ENCODE results near the gene JOSD1. TPM values are rescaled to one million over a fixed set of nuclear protein-coding genes. Genes with fewer than 3 reads are reported as not detected.
A peak's percentile ranks its signal among the peaks of the same experiment; 100 is the strongest.

Gene JOSD1
- total and polyA plus RNA-seq, 4 experiments from 2014 or later, result 8.0 to 65.4 (median 37.1) TPM

DNA sequence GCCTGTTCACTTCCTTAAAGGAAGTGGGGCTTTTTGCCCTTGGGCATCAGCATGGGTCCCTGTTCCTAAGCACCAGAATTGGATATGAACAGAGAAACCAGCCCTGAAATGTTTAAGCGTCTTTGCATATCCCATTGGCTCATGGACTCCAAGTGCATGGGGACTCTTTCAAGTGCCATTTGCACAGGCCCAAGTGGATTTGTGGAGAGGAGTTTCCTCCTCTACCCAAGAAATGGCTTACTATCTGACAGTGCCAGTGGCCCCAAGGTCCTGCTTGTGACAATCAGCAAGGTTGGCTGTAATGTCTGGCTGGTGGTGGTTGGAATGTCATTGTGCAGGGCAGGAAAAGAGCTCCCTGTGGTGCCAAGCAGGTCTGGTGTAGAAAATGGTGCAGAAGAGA lies 15.0 kb downstream of the JOSD1 start:
- POLR2A ChIA-PET (ENCODE audit: partially characterized antibody), result interaction anchor here (0.6 to 5.7 kb wide), 2 partner anchors 10 to 12 kb away, joined by 3 to 84 read pairs; no protein-coding TSS in a partner anchor
- H3K36me3 Mint-ChIP-seq, result peaks cover 34 to 63% of the 10 kb centered on the region in 2 donors
- H3K9me3 ChIP-seq (ENCODE audit: control insufficient read depth in 1 of 2, low read length in 2 of 2), result no peaks in the 10 kb centered on the region
- peaks cover 15% of the 10 kb centered on the region for H3K4me1 ChIP-seq (ENCODE audit: insufficient read depth, low read length)
- peaks cover 59% of the 10 kb centered on the region for H3K36me3 ChIP-seq (ENCODE audit: insufficient read depth, low read length)
- peaks cover 8 to 29% (median 17%) of the 10 kb centered on the region in 4 donors for H3K4me1 Mint-ChIP-seq
- H3K27me3 Mint-ChIP-seq, result no peaks in the 10 kb centered on the region
- DNase-seq, result no peak
- peaks cover 0 to 3% (median 0%) of the 10 kb centered on the region in 8 donors for H3K9me3 Mint-ChIP-seq
- H3K4me3 Mint-ChIP-seq, result peak overlapping the region in 1 of 8 donors; percentile 46
- H3K27ac ChIP-seq (ENCODE audit: low read depth, low read length), result no peak overlapping the region
- H3K4me3 ChIP-seq (ENCODE audit: low read length in 2 of 2), result no peak overlapping the region
- intact Hi-C loops (cut with micrococcal nuclease), result no loop called here
- H3K27me3 ChIP-seq (ENCODE audit: insufficient read depth, low read length), result no peaks in the 10 kb centered on the region
- CTCF ChIA-PET (ENCODE audit: partially characterized antibody), result no interaction called here
- H3K27ac Mint-ChIP-seq, result peak overlapping the region in 2 of 7 donors; percentile 37 to 48

DNA sequence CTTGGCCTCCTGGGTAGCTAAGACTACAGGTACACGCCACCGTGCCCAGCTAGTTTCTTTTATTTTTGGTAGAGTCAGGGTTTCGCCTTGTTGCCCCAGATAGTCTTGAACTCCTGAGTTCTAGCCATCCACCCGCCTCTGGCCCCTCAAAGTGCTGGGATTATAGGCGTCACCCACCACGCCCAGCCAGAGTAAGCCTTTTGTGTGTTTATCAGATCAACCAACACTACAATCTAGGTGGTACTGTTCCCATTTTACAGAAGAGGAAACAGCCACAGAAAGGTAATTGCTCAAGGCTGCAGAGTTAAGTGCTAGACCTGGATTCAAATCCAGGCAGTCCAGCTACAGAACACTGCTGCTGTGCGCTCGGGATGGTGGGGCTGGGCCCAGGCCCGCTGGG lies 15.8 kb downstream of the JOSD1 start:
- ChIA-PET POLR2A (ENCODE audit: partially characterized antibody) (interaction anchor here (5.7 kb wide), 1 partner anchor 11 kb away, joined by 84 read pairs; no protein-coding TSS in a partner anchor), CTCF (ENCODE audit: partially characterized antibody) (interaction anchor here (0.7 kb wide), 1 partner anchor 22 kb away, joined by 4 read pairs; no protein-coding TSS in a partner anchor)
- Histone ChIP-seq H3K27ac (ENCODE audit: low read depth, low read length) (no peak overlapping the region), H3K4me3 (ENCODE audit: low read length in 2 of 2) (no peak overlapping the region), H3K27me3 (ENCODE audit: insufficient read depth, low read length) (no peaks in the 10 kb centered on the region), H3K36me3 (ENCODE audit: insufficient read depth, low read length) (peaks cover 56% of the 10 kb centered on the region), H3K4me1 (ENCODE audit: insufficient read depth, low read length) (peaks cover 15% of the 10 kb centered on the region), H3K9me3 (ENCODE audit: control insufficient read depth in 1 of 2, low read length in 2 of 2) (no peaks in the 10 kb centered on the region)
- H3K36me3 Mint-ChIP-seq, result peaks cover 34 to 61% of the 10 kb centered on the region in 2 donors
- no peak for DNase-seq
- peaks cover 8 to 29% (median 17%) of the 10 kb centered on the region in 4 donors for H3K4me1 Mint-ChIP-seq
- no peaks in the 10 kb centered on the region for H3K27me3 Mint-ChIP-seq
- H3K27ac Mint-ChIP-seq, result peak overlapping the region in 2 of 7 donors; percentile 25 to 51
- peak overlapping the region in 1 of 8 donors; percentile 6 for H3K4me3 Mint-ChIP-seq
- intact Hi-C loops (cut with micrococcal nuclease), result no loop called here
- H3K9me3 Mint-ChIP-seq, result peaks cover 0 to 3% (median 0%) of the 10 kb centered on the region in 8 donors

DNA sequence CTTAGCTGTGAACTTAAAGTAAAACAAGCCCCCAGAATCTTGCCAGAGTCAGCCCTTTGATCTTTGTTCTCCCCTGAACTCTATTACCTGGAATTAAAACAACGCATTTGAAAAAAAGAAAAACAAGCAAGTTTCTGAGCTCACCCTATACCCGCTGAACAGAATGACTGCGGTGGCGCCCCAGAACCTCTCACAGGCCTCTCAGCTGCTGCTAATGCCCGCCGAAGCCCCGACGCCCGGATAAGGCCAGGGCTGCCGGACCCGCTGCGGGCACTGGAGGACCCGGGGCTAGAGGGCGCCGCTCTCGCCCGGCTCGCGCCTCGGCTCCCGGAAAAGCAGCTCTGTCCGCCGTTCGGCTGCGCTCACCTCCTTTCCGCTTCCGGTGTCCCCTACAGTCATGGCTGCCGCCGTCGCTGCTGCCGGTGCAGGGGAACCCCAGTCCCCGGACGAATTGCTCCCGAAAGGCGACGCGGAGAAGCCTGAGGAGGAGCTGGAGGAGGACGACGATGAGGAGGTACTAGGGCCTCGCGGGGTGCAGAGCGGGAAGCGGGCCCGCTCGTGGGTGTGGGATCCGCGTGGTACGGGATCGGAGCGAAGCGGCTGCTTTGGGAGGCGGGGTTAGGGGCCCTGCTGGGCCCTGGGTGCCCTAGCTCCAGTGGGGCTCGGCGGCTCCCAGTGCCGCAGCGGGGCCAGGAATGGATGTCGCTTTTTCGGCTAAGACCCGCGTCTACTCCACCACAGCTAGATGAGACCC lies 19.0 kb downstream of the JOSD1 start, which contains the start of gene TOMM22:
TSS of gene TOMM22 (plus strand) at position 376 of the 754 bp plus-strand sequence. CDS start at position 398, 22 bp downstream.
- CTCF ChIA-PET (ENCODE audit: partially characterized antibody), result interaction anchor here (0.7 to 2.4 kb wide), 23 partner anchors 8 to 630 kb away, joined by 3 to 49 read pairs (median 4); partner anchors contain the start of genes CBY1, GTPBP1, JOSD1 and PLA2G6
- intact Hi-C loops (cut with micrococcal nuclease), result loop anchor here (1.0 to 2.0 kb wide), 4 partner anchors 20 to 409 kb away; partner anchors contain the start of genes CBY1, DNAL4, FAM227A and TMEM184B
- no peaks in the 10 kb centered on the region for H3K27me3 ChIP-seq (ENCODE audit: insufficient read depth, low read length)
- H3K4me3 Mint-ChIP-seq, result peak within 1 kb of the TSS; percentile 97 to 100 (median 99)
- peaks cover 0 to 1% of the 10 kb centered on the region in 2 donors for H3K27me3 Mint-ChIP-seq
- H3K27ac ChIP-seq (ENCODE audit: low read depth, low read length), result peak within 1 kb of the TSS; percentile 92
- peaks cover 0 to 3% (median 0%) of the 10 kb centered on the region in 8 donors for H3K9me3 Mint-ChIP-seq
- peaks cover 8 to 29% (median 17%) of the 10 kb centered on the region in 4 donors for H3K4me1 Mint-ChIP-seq
- H3K9me3 ChIP-seq (ENCODE audit: control insufficient read depth in 1 of 2, low read length in 2 of 2), result no peaks in the 10 kb centered on the region
- H3K36me3 Mint-ChIP-seq, result peaks cover 18 to 39% of the 10 kb centered on the region in 2 donors
- H3K27ac Mint-ChIP-seq, result peak within 1 kb of the TSS; percentile 92 to 99 (median 99)
- H3K36me3 ChIP-seq (ENCODE audit: insufficient read depth, low read length), result peaks cover 34% of the 10 kb centered on the region
- DNase-seq, result peak; percentile 80 to 86 (median 82)
- peaks cover 15% of the 10 kb centered on the region for H3K4me1 ChIP-seq (ENCODE audit: insufficient read depth, low read length)
- POLR2A ChIA-PET (ENCODE audit: partially characterized antibody), result interaction anchor here (0.6 to 5.7 kb wide), 19 partner anchors 8 to 1073 kb away, joined by 3 to 84 read pairs (median 4); partner anchors contain the start of genes CBY1, FAM227A, GGA1 and GTPBP1
- H3K4me3 ChIP-seq (ENCODE audit: low read length in 2 of 2), result peak within 1 kb of the TSS; percentile 79 to 83

DNA sequence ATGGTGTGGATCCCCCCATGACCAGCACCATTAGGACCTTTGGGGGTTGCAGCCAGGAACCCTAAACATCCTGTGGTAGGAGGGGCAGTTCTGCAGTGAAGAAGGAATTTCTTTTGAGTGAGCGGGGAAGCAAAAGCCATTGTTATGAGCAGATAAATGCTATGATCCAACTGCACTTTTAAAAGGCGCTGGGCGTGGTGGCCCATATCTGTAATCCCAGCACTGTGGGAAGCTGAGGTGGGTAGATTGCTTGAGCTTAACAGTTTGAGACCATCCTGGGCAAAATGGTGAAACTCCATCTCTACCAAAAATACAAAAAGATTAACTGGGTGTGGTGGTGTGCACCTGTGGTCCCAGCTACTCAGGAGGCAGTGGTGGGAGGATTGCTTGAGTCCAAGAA lies 24.9 kb downstream of the JOSD1 start:
- intact Hi-C loops (cut with micrococcal nuclease), result no loop called here
- Mint-ChIP-seq H3K27me3 (peaks cover 0 to 1% of the 10 kb centered on the region in 2 donors), H3K27ac (peak overlapping the region in 3 of 7 donors; percentile 14 to 56 (median 46)), H3K4me1 (no peaks in the 10 kb centered on the region), H3K9me3 (no peaks in the 10 kb centered on the region), H3K4me3 (no peak overlapping the region), H3K36me3 (peaks cover 15 to 18% of the 10 kb centered on the region in 2 donors)
- H3K4me3 ChIP-seq (ENCODE audit: low read length in 2 of 2), result no peak overlapping the region
- peaks cover 10% of the 10 kb centered on the region for H3K36me3 ChIP-seq (ENCODE audit: insufficient read depth, low read length)
- no peaks in the 10 kb centered on the region for H3K27me3 ChIP-seq (ENCODE audit: insufficient read depth, low read length)
- H3K4me1 ChIP-seq (ENCODE audit: insufficient read depth, low read length), result no peaks in the 10 kb centered on the region
- DNase-seq, result no peak
- no peaks in the 10 kb centered on the region for H3K9me3 ChIP-seq (ENCODE audit: control insufficient read depth in 1 of 2, low read length in 2 of 2)
- H3K27ac ChIP-seq (ENCODE audit: low read depth, low read length), result no peak overlapping the region
- ChIA-PET CTCF (ENCODE audit: partially characterized antibody) (no interaction called here), POLR2A (ENCODE audit: partially characterized antibody) (no interaction called here)

DNA sequence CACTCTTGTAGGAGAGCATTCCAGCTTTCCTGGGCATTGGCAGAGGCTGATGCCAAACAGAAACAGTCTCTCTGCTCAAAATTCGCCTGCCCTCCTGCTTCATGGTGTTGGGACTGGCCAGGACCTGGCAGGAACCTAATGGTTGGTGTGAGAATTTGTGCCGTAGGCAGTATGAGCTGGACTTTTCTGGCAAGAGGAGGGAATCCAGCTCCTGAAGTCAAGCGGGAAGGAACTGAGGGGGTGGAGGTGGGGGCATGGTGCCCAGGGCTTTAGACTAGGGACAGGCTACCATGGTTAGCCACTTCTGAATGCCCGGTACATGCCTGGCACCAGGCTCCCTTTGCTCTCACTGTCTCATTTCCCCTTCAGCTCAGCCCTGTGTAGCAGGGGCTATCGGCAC lies 25.9 kb downstream of the JOSD1 start:
- Mint-ChIP-seq H3K4me3 (no peak overlapping the region), H3K4me1 (no peaks in the 10 kb centered on the region), H3K27me3 (peaks cover 0 to 1% of the 10 kb centered on the region in 2 donors), H3K9me3 (no peaks in the 10 kb centered on the region), H3K27ac (peak overlapping the region in 2 of 7 donors; percentile 24 to 29), H3K36me3 (peaks cover 18 to 24% of the 10 kb centered on the region in 2 donors)
- Histone ChIP-seq H3K36me3 (ENCODE audit: insufficient read depth, low read length) (peaks cover 12% of the 10 kb centered on the region), H3K9me3 (ENCODE audit: control insufficient read depth in 1 of 2, low read length in 2 of 2) (no peaks in the 10 kb centered on the region), H3K4me1 (ENCODE audit: insufficient read depth, low read length) (no peaks in the 10 kb centered on the region), H3K4me3 (ENCODE audit: low read length in 2 of 2) (no peak overlapping the region), H3K27me3 (ENCODE audit: insufficient read depth, low read length) (no peaks in the 10 kb centered on the region), H3K27ac (ENCODE audit: low read depth, low read length) (no peak overlapping the region)
- no peak for DNase-seq
- intact Hi-C loops (cut with micrococcal nuclease), result no loop called here
- ChIA-PET CTCF (ENCODE audit: partially characterized antibody) (no interaction called here), POLR2A (ENCODE audit: partially characterized antibody) (interaction anchor here (0.9 to 1.0 kb wide), 2 partner anchors 58 to 81 kb away, joined by 3 read pairs; partner anchors contain the start of gene SUN2)

DNA sequence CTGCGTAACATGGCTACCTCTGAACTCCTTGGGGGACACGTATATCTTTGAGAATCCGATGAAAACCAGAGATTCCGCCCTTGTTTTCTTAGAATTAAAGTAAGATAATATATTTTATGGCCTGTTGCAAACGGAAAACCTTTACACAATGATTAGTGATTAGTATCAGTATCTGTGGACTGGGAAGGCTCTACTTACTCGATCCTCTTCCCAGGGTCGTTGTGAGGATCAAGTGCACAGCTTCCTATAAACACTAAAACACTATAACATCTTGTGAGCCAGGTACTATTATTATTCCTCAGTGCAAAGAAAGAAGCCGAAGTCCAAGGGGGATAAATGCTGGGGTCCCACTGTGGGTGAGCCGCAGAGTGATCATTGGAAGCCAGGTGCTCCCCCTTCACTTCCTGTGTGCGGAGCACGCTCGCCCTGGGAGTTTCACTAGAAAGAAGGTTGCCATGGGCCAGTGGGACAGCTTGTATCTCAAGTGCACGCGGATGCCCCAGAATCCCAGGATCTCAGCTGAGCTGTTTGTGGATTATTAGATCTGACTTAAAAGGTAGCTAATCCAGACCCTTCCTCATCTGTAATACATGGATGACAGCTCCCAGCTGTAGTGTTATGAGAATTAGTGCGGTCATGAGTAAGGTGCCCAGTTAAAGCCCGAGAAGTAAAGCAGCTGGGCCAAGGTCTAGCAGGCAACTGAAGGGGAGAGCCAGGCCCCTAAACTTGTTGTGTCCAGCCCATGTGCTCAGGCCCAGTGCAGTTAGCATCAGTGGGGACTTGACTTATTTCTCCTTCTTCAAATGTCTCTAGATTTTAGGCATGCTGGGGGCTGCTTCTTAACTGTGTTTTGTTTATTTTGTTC lies 43.5 kb downstream of the JOSD1 start:
- Histone ChIP-seq H3K27ac (ENCODE audit: low read depth, low read length) (peak overlapping the region; percentile 88), H3K36me3 (ENCODE audit: insufficient read depth, low read length) (no peaks in the 10 kb centered on the region), H3K9me3 (ENCODE audit: control insufficient read depth in 1 of 2, low read length in 2 of 2) (no peaks in the 10 kb centered on the region), H3K4me1 (ENCODE audit: insufficient read depth, low read length) (peaks cover 16% of the 10 kb centered on the region), H3K4me3 (ENCODE audit: low read length in 2 of 2) (peak overlapping the region; percentile 90 to 98), H3K27me3 (ENCODE audit: insufficient read depth, low read length) (no peaks in the 10 kb centered on the region)
- H3K9me3 Mint-ChIP-seq, result no peaks in the 10 kb centered on the region
- H3K4me1 Mint-ChIP-seq, result peaks cover 10 to 24% (median 19%) of the 10 kb centered on the region in 4 donors
- H3K4me3 Mint-ChIP-seq, result peak overlapping the region; percentile 93 to 99 (median 96)
- H3K27me3 Mint-ChIP-seq, result no peaks in the 10 kb centered on the region
- intact Hi-C loops (cut with micrococcal nuclease), result loop anchor here (2.0 kb wide), 2 partner anchors 44 to 604 kb away; partner anchors contain the start of gene JOSD1
- H3K36me3 Mint-ChIP-seq, result peaks cover 0 to 6% of the 10 kb centered on the region in 2 donors
- peak in 2 of 5 donors; percentile 30 to 54 for DNase-seq
- POLR2A ChIA-PET (ENCODE audit: partially characterized antibody), result interaction anchor here (0.7 to 3.0 kb wide), 8 partner anchors 9 to 99 kb away, joined by 3 to 26 read pairs (median 5); partner anchors contain the start of genes DMC1, GTPBP1, SUN2 and TOMM22
- CTCF ChIA-PET (ENCODE audit: partially characterized antibody), result interaction anchor here (0.8 to 1.6 kb wide), 2 partner anchors 24 to 741 kb away, joined by 3 to 7 read pairs; partner anchors contain the start of gene TOMM22
- peak overlapping the region; percentile 98 to 100 (median 99) for H3K27ac Mint-ChIP-seq
